Measurements from ENCODE around the gene TPT1. TPM values are rescaled to one million over a fixed set of nuclear protein-coding genes. Genes with fewer than 3 reads are reported as not detected.
A peak's percentile ranks its signal among the peaks of the same experiment; 100 is the strongest.

Gene TPT1
- total RNA-seq, 1 experiment from 2014 or later = 3,278 TPM

GRCh38 chr13:45373162-45373547 lies 32.2 kb upstream of the TPT1 start:
- no peak overlapping the region for H3K27ac ChIP-seq
- peaks cover 12% of the 10 kb centered on the region for H3K4me1 ChIP-seq
- H3K4me3 ChIP-seq = no peak overlapping the region
- H3K9me3 ChIP-seq (replicated peaks) = no peaks in the 10 kb centered on the region
- DNase-seq = no peak
- no peaks in the 10 kb centered on the region for H3K27me3 ChIP-seq
- H3K36me3 ChIP-seq = no peaks in the 10 kb centered on the region

- Histone ChIP-seq H3K27ac (no peak overlapping the region), H3K36me3 (no peaks in the 10 kb centered on the region), H3K27me3 (no peaks in the 10 kb centered on the region), H3K4me1 (peaks cover 12% of the 10 kb centered on the region), H3K4me3 (no peak overlapping the region), H3K9me3 (replicated peaks) (no peaks in the 10 kb centered on the region)
- DNase-seq = peak in 1 of 2 experiments; percentile 24
These were observed 31.5 kb upstream of the TPT1 start for GRCh38 chr13:45372189-45373161.

- Histone ChIP-seq H3K36me3 (no peaks in the 10 kb centered on the region), H3K9me3 (replicated peaks) (no peaks in the 10 kb centered on the region), H3K4me3 (no peak overlapping the region), H3K27ac (no peak overlapping the region), H3K27me3 (no peaks in the 10 kb centered on the region), H3K4me1 (peaks cover 12% of the 10 kb centered on the region)
- no peak for DNase-seq
These were observed 30.0 kb upstream of the TPT1 start for GRCh38 chr13:45370922-45371406.

GRCh38 chr13:45369116-45369515 lies 28.1 kb upstream of the TPT1 start:
- Histone ChIP-seq H3K9me3 (replicated peaks) (no peaks in the 10 kb centered on the region), H3K4me3 (no peak overlapping the region), H3K36me3 (no peaks in the 10 kb centered on the region), H3K4me1 (peaks cover 12% of the 10 kb centered on the region), H3K27ac (no peak overlapping the region), H3K27me3 (no peaks in the 10 kb centered on the region)
- DNase-seq = no peak

- H3K27me3 ChIP-seq = no peaks in the 10 kb centered on the region
- H3K36me3 ChIP-seq = no peaks in the 10 kb centered on the region
- DNase-seq = peak in 1 of 2 experiments; percentile 31
These were observed 27.6 kb upstream of the TPT1 start for GRCh38 chr13:45368571-45368970.

GRCh38 chr13:45368005-45368404 lies 27.0 kb upstream of the TPT1 start:
- H3K36me3 ChIP-seq = no peaks in the 10 kb centered on the region
- no peaks in the 10 kb centered on the region for H3K27me3 ChIP-seq
- peaks cover 6% of the 10 kb centered on the region for H3K4me1 ChIP-seq
- H3K27ac ChIP-seq = no peak overlapping the region
- DNase-seq = no peak
- no peak overlapping the region for H3K4me3 ChIP-seq
- H3K9me3 ChIP-seq (replicated peaks) = no peaks in the 10 kb centered on the region

More at GRCh38 chr13:45368571-45368970, 27.6 kb upstream of the TPT1 start:
- H3K9me3 ChIP-seq (replicated peaks) = no peaks in the 10 kb centered on the region
- peaks cover 12% of the 10 kb centered on the region for H3K4me1 ChIP-seq
- H3K27ac ChIP-seq = no peak overlapping the region
- H3K4me3 ChIP-seq = no peak overlapping the region

- Histone ChIP-seq H3K27me3 (no peaks in the 10 kb centered on the region), H3K27ac (no peak overlapping the region), H3K36me3 (no peaks in the 10 kb centered on the region), H3K9me3 (replicated peaks) (no peaks in the 10 kb centered on the region), H3K4me3 (no peak overlapping the region), H3K4me1 (peaks cover 2% of the 10 kb centered on the region; the same call in 1 of the 2 replicates)
- peak; percentile 32 to 35 for DNase-seq
These were observed 26.4 kb upstream of the TPT1 start for GRCh38 chr13:45367358-45367757.

GRCh38 chr13:45365558-45365885 lies 24.5 kb upstream of the TPT1 start:
- peaks cover 2% of the 10 kb centered on the region; the same call in 1 of the 2 replicates for H3K4me1 ChIP-seq
- no peak for DNase-seq
- H3K9me3 ChIP-seq (replicated peaks) = no peaks in the 10 kb centered on the region
- H3K27me3 ChIP-seq = no peaks in the 10 kb centered on the region
- no peaks in the 10 kb centered on the region; the same call in 1 of the 2 replicates for H3K36me3 ChIP-seq
- no peak overlapping the region for H3K27ac ChIP-seq
- H3K4me3 ChIP-seq = no peak overlapping the region

GRCh38 chr13:45364876-45365557 lies 24.0 kb upstream of the TPT1 start:
- no peaks in the 10 kb centered on the region for H3K27me3 ChIP-seq
- H3K36me3 ChIP-seq = no peaks in the 10 kb centered on the region; the same call in 1 of the 2 replicates
- DNase-seq = peak in 1 of 2 experiments; percentile 14
- H3K27ac ChIP-seq = no peak overlapping the region
- no peak overlapping the region for H3K4me3 ChIP-seq
- H3K4me1 ChIP-seq = peaks cover 2% of the 10 kb centered on the region; the same call in 1 of the 2 replicates
- H3K9me3 ChIP-seq (replicated peaks) = no peaks in the 10 kb centered on the region

GRCh38 chr13:45362939-45363338 lies 22.0 kb upstream of the TPT1 start:
- no peak overlapping the region for H3K27ac ChIP-seq
- H3K36me3 ChIP-seq = no peaks in the 10 kb centered on the region; the same call in 1 of the 2 replicates
- no peak for DNase-seq
- H3K4me1 ChIP-seq = no peaks in the 10 kb centered on the region; the same call in 1 of the 2 replicates
- H3K9me3 ChIP-seq (replicated peaks) = no peaks in the 10 kb centered on the region
- no peak overlapping the region for H3K4me3 ChIP-seq
- H3K27me3 ChIP-seq = no peaks in the 10 kb centered on the region

- H3K9me3 ChIP-seq (replicated peaks) = no peaks in the 10 kb centered on the region
- no peak for DNase-seq
- H3K4me3 ChIP-seq = no peak overlapping the region
- H3K27ac ChIP-seq = no peak overlapping the region
- H3K27me3 ChIP-seq = no peaks in the 10 kb centered on the region
- no peaks in the 10 kb centered on the region; the same call in 1 of the 2 replicates for H3K4me1 ChIP-seq
- H3K36me3 ChIP-seq = peaks cover 4% of the 10 kb centered on the region; the same call in 1 of the 2 replicates
These were observed 20.7 kb upstream of the TPT1 start for GRCh38 chr13:45361596-45362206.

- Histone ChIP-seq H3K36me3 (peaks cover 8% of the 10 kb centered on the region; the same call in 1 of the 2 replicates), H3K27ac (no peak overlapping the region), H3K27me3 (no peaks in the 10 kb centered on the region), H3K4me3 (no peak overlapping the region), H3K4me1 (no peaks in the 10 kb centered on the region), H3K9me3 (replicated peaks) (no peaks in the 10 kb centered on the region)
- DNase-seq = no peak
These were observed 16.1 kb upstream of the TPT1 start for GRCh38 chr13:45356966-45357672.

GRCh38 chr13:45353895-45354294 lies 12.9 kb upstream of the TPT1 start:
- Histone ChIP-seq H3K4me1 (no peaks in the 10 kb centered on the region), H3K36me3 (peaks cover 11% of the 10 kb centered on the region), H3K27me3 (no peaks in the 10 kb centered on the region), H3K27ac (no peak overlapping the region), H3K4me3 (no peak overlapping the region), H3K9me3 (replicated peaks) (no peaks in the 10 kb centered on the region)
- DNase-seq = no peak

GRCh38 chr13:45352031-45352430 lies 11.0 kb upstream of the TPT1 start:
- H3K36me3 ChIP-seq = peaks cover 7% of the 10 kb centered on the region
- no peaks in the 10 kb centered on the region for H3K9me3 ChIP-seq (replicated peaks)
- no peak for DNase-seq

More at GRCh38 chr13:45352031-45352430, 11.0 kb upstream of the TPT1 start:
- Histone ChIP-seq H3K4me1 (no peaks in the 10 kb centered on the region), H3K27me3 (no peaks in the 10 kb centered on the region), H3K4me3 (no peak overlapping the region), H3K27ac (no peak overlapping the region)

Measured in SJCRH30 (cell line).